ENCODE results near the gene SLC8A2. TPM values are rescaled to one million over a fixed set of nuclear protein-coding genes. Genes with fewer than 3 reads are reported as not detected.

Gene SLC8A2
- polyA plus RNA-seq, 10 donors = 0.05 to 0.45 (median 0.18) TPM

DNA sequence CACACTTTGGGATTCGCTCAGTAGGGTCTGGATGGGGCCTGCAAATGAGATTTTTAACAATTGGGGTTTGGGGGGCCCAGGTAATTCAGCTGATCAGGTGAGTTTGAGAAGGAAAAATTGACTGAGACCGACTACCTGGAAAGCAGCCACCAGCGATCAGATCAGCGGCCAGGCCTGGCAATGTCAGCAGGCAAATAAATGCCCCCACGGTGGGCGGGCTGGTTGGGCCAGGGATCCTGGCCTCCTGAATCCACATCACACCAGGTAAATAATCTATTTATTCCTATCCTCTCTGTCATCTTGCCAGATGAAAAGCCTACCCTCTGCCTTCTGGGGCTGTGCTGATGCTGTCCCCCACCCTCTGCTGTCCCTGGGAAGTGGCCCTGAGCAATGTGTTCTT lies 33.8 kb upstream of the SLC8A2 start:
- DNase-seq = no peak

DNA sequence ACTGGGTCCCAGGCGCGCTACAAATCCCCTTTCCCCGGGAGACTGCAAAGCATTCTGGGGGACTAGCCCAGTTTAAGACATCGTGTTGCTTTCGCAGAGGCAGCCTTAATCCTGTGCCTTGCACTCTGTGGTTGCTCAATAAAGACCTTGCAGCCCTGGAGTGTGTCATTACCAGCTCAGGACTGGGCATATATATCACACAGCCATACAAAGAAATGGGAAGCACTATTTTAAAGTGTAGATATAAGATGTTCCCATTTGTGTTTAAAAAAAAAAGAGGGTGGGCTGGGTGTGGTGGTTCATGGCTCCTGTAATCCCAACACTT lies 32.1 kb upstream of the SLC8A2 start:
- no peak for DNase-seq

DNA sequence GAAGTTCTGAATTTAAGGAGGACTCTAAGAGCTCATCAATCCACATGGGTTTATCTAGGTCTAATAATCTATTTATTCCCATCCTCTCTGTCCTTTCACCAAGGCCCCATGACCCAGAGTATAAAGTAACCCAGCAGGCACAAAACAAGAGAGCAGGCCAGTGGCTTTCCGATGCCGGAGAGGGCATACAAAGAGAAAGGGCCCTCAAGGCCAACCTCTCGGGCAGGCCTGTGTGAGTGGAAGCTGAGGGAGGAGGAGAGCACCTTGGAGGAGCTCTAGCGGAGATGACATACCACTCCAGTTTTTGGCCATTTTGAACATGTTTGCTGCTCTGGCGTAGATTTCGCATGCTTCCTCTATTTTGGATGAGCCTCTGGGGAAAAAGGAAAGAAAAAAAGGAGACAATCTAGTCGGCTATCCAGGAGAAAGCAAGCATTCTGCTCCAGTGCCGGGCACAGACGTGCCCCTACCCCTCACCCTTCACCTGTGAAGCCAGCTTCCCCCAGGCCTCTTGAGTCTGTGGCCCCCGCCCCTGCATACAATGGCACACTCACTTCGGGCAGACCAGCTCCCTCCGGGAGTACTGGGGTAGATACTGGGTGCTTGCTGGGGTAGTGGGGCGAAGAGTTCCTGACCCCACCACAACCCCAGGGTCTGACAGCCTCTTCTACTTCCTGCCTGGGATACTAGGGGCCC lies 31.6 kb upstream of the SLC8A2 start:
- DNase-seq = no peak

DNA sequence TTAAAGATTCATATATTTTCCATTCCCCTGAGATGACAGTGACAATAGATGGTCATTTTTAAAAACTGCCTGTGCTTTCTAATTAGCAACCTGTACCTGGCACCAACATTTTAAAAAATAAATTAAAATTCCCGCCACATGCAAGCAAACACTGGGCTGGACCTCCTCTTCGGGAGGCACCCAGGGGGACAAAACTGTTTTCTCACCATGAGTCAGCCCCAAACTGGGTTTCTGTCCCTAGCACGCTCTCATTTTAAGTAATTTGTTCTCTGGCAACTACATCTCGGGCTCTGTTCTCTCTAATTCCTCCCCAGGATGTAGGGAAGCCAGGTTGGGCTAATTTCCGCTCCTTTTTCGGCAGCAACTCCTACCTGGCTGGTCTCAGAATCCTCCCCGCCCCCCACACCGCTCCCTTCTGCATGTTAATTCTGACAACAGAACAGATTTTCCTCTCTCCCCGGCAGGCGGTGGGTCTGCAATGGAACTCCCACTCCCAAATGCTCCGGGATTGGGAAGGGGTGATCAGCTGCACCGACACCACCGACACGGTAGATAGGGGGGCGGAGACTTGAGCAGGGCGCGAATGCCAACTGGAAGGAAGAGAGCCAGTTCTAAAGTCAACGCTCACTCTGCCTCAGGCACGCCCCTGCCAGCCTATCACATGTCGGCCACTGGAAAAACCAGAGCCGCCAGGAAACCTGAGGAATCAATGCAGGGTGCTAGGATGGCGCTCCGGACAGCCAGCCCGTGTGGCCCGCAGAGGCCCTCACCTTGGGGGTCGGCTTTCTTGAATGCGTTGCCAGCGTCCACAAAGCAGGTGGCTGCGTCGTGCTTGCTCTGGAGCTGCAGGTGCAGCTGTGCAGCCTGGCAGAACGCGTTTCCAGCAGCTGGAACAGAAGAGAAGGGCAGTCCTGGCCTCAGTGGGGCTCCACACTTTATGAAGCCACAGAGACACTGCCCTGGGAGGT lies 28.5 kb upstream of the SLC8A2 start:
- no peak for DNase-seq

DNA sequence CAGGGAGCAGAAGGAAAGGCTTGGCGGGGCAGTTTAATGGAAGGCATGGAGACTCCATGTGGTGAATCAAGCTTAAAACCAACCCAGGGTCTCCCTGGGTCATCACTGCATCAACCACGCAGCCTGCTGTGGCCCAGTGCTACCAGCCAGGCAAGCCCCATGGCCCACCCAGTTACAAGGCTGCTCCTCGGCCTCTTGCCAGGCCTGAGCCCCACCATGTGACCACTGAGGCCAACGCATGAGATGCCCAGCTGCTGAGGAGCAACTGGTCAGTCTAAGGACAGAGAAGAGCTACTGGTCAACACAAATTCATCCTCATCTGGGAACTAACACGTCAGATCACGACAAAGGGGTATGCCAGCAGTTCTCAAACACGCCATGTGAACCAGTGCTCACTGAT lies 27.7 kb upstream of the SLC8A2 start:
- DNase-seq = no peak

DNA sequence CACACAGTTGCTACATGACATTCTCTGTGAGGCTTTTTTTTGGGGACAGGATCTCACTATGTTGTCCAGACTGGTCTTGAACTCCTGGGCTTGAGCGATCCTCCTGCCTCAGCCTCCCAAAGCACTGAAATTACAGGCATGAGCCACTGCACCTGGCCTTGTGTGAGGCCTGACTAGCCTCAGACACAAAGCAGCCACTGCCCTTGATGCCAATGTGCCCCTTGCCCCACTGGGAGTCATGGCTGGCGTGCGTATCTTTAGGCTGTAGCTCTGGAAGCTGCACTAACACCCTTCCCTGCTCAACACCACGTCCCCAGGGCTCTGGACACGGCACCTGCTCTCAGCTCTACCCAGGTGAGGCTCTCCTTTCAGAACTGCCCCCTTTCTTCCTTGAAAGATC lies 26.9 kb upstream of the SLC8A2 start:
- no peak for DNase-seq

DNA sequence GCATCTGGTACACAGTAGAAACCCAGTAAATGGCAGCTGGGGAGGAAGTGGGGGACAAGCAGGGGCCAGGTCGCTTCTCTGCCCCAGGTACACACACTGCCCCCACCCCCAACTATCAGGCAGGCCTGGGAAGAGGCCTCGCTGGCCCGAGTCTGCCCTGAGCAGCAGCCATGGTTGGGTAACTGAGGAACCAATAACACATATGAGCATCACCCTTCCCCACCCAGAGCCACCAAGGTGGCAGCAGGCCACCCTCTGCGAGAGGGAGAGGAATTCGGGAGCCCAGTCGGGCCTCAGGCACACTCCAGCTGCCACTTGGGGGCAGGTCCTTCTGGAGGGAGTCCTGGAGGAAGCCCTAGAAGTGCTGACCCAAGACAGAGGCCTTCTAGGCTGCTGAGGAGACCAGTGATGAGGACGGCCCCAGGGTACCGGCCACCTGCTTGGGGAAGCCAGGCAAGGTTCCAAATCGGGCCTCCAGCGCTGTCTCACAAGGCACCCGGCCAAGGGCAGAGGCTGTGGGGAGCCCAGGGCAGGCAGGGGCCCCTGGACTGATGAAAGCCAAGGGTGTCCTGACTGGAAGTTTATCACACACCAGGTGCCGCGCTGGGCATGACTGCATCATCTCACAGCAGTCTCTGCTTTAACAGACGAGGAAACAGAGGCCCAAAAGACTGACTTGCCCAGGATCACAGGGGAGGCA lies 26.3 kb upstream of the SLC8A2 start:
- DNase-seq = no peak

DNA sequence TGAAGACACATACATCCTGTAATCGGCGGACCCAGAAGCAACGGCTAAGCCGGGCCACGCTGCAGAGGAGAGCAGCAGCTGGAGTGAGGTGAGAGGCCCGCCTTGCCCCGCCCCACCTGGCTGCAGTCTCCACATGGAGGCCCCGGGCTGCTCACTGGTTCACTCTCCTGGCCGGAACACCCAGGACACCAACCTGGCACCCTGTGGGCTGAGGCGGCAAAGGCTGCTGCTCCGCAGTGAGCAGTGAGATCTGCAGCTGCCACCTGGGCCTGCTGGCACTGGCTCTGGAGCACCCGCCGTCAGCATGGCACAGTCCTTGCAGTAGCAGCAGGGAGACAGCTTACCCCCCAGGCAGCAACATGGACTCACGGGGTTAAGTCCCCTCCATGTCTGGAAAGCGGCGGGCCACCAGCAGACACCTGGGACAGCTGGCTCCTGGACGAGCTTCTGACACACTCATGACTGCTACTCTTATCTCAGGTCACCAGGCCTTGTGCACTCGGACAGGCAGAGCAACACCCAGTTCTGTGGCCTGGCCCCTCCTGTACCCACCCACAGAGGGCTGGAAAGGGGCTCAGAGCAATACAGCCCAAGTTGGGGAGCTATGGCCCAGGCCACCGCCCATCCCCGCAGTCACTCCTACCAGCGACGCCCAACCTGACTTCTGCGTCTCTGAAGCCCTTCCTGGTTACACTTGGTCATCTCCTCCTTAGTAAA lies 25.5 kb upstream of the SLC8A2 start:
- no peak for DNase-seq

DNA sequence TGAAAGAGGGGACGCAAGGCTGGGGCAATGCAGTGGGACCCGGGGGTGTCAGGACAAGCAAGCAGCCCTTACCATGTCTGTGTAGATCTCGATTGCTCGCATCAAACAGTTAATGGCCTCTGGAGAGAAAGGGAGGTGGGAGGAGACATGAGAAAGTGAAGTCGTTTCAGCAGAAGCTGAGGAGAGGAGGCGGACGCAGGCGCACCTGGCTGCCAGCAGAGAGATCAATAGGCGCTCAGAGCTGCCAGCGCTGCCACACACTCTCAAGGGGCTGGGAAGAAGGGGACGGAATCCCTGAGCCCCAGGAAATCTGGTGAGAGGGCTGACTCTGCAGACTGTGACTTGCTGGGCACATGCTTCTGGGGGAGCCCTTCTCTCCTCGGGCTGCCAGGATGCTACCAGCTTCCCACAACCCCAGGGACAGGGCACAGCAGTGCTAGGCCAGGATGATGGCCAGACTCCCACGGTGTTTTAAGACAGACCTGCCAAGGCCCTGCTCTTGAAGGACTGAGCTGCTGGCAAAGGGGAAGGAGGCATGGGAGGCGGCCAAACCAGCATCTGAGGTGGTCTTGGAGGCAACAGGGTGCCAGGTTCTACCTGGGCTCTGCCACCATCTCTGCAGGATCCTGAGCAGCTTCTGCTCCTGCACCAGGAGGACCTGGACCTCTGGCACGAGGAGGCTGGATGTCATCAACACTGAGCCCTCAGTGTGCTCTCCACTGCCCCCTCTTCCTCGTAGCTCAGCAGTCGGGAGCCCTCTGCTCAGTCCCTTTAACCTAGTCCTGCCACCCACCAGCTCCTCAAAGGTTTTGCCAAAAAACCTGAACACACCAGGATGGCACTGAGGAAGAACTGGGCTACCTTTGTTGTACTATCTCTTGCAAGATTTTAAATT lies 24.0 kb upstream of the SLC8A2 start:
- no peak for DNase-seq

DNA sequence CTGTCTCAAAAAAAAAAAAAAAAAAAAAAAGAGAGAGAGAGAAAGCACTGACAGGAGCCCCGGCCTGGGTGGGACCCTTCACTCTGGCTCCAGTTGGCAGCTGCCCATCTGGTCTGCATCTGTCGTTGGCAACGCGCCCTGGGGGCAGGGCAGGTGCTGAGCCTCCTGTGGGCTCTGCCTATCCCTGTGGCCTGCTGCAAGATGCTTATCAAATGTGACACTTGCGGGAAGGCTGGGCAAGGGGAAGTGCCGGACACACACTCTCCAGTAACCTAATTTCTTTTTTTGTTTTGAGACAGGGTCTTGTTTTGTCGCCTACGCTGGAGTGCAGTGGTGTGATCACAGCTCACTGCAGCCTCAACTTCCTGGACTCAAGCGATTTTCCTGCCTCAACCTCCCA lies 23.0 kb upstream of the SLC8A2 start:
- DNase-seq = peak; percentile 57 to 74 (median 63)

DNA sequence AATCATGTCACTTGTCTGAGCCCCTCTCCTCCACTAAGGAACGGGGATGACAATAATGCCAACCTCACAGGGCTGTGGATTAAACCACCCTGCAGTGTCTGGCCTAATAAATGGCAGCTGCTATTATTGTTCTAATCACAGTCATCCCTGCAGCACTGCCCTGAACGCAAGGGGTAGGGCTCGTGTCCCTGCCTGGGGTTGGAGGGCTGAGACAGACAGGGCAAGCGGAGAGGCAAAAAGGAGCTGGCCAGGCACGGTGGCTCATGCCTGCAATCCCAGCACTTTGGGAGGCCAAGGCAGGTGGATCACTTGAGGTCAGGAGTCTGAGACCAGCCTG lies 22.5 kb upstream of the SLC8A2 start:
- DNase-seq = no peak

DNA sequence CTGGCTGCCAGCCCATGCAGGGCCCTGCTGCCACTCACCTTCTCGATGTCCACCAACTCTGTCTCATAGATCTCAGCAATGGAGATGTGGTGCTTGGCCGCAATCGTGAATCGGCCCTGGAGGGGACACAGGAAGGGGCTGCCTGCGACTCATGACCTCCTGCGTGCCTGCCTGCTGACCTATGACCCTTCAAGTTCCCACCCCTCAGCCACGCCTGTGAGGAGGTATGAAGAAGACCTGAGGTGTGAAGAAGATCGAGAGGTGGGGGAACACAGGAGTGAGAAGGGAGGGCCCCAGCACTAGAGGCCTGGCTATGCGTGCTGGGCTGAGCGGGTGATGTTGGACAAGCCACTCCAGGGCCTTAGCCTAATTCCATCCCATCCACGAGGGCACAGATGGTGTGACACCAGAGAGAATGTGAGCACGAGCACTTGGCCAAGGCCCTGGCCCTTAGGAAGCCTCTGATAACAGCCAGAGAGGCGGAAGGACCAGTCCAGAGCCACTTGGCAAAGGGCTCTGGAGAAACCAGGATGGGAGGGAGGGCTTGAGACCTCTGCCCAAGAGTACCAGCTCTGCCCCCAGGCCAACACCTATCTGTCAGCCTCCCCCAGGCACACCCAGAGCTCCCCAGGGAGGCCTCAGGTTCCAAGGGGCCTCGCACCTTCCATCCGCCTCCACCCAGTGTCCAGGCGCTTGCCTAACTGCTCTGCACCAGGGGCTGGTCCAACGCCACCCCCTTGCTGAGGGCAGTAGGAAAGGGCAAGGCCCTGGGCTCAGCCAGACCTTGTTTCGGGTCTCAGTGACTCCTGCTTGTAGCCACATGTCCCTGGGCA lies 21.9 kb upstream of the SLC8A2 start:
- DNase-seq = no peak

DNA sequence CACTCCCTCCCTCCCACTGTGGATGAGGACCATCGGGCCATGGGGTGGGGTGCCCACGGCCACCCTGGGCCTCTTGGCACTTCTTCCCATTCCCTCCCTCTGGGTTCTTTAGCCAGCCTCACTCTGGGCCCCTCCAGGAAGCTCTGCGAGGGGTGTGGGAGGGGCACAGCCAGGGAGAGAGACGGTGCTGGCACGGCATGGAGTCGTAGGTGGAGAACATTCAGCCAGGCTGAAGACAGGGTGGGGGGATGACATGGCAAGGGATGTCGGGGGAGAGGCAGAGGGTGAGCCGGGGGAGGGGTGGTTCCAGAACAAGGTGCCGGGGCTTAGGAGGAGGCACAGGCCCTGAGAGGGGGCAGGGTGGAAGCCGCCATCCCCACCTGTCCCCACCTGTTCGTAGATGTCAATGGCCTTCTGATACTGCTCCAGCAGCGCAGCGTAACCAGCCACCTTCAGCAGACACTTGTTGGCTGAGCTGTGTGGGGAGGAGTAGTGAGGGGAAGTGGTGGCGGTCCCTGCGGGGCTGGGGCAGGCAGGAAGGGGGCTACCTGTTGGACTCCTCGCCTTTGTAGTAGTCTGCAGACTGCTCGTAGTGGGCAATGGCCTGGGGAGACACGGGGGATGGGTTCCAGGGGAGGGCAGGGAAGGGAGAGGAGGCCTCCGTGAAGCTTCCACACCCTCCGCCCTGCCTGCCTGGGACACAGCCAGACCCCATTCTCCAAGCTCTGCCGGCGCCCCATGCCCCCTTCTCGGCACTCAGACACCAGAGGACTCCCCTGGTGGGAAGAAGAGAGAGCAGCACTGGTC lies 21.1 kb upstream of the SLC8A2 start:
- DNase-seq = no peak

DNA sequence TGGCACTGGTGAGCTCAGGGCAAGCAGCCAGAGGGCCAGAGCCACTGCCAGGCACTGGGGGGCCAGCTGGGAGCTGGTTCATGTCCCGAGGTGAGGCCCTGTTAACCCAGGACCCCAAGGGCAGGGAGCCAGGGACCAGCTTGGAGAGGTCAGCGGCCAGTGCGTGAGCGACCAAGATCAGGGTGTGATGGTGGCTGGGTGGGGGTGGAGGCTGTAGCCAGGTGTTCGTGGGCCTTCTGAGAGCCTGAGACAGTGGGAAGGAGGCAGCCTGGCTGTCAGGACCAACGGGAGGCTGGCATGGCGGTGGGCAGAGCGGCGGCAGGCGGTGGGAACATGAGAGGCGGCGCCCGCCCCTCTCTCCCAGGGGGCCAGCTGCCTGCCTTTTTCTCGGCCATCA lies 20.4 kb upstream of the SLC8A2 start:
- no peak for DNase-seq

DNA sequence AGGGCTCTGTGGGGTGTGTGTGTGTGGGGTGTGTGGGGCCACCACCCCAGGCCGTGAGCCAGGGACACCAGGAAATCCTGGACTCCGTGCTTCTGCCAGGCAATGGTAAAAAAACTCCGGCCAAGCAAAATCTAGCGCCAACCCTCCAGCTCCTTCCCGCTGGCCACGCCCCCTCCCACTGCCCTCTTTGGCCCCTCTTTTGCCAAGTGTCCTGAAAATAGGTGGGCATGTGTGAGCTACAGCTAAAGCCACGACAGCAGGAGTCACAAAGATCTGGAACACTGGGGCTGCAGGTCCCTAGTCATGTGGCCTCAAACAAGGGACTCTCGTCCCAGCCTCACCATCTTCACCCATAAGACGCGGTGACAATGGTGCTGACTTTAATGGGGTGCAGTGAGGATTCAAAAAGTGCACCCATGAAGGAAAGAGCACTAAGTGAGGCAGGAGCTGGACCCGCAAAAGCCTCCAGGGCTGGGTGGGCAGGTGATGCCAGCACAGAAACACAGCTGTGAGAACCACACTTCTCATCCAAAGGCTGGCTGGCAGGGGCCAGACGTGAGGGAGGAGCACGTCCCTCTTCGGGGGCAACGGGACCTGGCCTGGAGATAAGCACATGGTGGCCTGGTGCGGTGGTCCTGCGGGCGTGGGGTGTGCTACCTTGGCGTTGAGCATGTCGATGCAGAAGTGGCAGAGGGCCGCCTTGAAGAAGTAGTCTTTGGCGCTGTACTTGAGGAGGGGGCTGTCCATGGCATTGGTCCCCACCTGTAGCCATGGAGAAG lies 19.9 kb upstream of the SLC8A2 start:
- no peak for DNase-seq

DNA sequence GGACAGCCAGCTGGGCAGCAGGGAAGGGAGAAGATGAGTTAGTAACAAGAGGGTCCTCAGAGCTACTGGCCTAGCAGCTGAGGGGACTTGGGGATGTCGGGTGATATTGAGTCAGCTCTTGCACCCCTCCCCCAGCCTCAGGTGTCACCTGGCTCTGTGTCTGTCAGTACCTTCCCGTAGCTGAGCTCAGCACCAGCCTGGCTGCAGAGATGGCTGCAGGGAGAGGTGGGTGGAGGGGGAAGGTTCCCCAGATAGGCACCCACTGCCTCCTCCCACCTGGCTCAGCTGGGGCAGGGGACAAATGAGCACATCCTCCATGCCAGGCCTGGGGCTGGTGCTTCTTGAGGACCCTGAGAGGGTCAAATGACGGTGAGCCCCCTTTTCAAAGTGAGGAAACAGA lies 19.2 kb upstream of the SLC8A2 start:
- DNase-seq = no peak

DNA sequence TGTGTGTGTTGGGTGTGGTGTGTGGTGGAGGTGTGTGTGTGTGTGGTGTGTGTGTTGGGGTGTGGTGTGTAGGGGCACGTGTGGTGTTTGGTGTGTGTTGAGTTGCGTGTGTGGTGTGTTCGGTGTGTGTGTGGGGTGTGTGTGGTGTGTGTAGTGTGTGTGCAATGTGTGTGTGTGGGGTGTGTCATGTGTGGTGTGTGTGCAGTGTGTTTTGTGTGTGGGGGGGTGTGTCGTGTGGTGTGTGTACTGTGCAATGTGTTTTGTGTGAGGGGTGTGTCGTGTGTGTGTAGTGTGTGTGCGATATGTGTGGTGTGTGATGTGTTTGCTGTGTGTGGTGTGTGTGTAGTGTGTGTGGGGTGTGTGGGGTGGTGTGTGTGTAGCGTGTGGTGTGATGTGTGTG lies 18.3 kb upstream of the SLC8A2 start:
- DNase-seq = no peak
